Stimulated activated CD8-positive, alpha-beta memory T cell treated with anti-CD3 and anti-CD28 coated beads, Interleukin-12 subunit alpha, Interleukin-12 subunit beta, amount 100 ng/mL, for 24 hours (primary cell): ENCODE data around the gene RSPH4A.
"Not testable (repeated sequence)": the region's sequence is repeated elsewhere in the genome, so short reads cannot be mapped to it uniquely, and the experiment has no call there.

Experiments used
- DNase-seq: peaks from one replicate; pipeline ENCODE4 v3.0.0-alpha.2; 2020; ENCODE audit errors: extremely low read depth

RSPH4A gene

GRCh38 chr6:116615937-116616736 lies at the start of gene RSPH4A:
Gene RSPH4A (plus strand): TSS chr6:116616479. CDS start chr6:116616624, 145 bp downstream.
- peak; percentile 21 for DNase-seq

- DNase-seq = no peak
Measured at GRCh38 chr6:116568111-116568510, 48.2 kb upstream of the RSPH4A start.

GRCh38 chr6:116568821-116569755 lies 47.2 kb upstream of the RSPH4A start:
- no peak for DNase-seq

- DNase-seq = peak; percentile 92
Measured at GRCh38 chr6:116570856-116571682, 45.2 kb upstream of the RSPH4A start, which contains the start of gene RWDD1. Gene RWDD1 (plus strand): TSS chr6:116571504. CDS start chr6:116571583, 79 bp downstream.

- DNase-seq = no peak
Measured at GRCh38 chr6:116571683-116572000, 44.6 kb upstream of the RSPH4A start.

- DNase-seq = no peak
Measured at GRCh38 chr6:116572162-116572561, 44.1 kb upstream of the RSPH4A start.

- no peak for DNase-seq
Measured at GRCh38 chr6:116575227-116575626, 41.1 kb upstream of the RSPH4A start.

- no peak for DNase-seq
Measured at GRCh38 chr6:116577486-116577885, 38.8 kb upstream of the RSPH4A start.

GRCh38 chr6:116578335-116578734 lies 37.9 kb upstream of the RSPH4A start:
- no peak for DNase-seq

GRCh38 chr6:116579143-116579542 lies 37.1 kb upstream of the RSPH4A start:
- DNase-seq = no peak

GRCh38 chr6:116580198-116580597 lies 36.1 kb upstream of the RSPH4A start:
- DNase-seq = no peak

- DNase-seq = no peak
Measured at GRCh38 chr6:116586276-116586675, 30.0 kb upstream of the RSPH4A start.

- no peak for DNase-seq
Measured at GRCh38 chr6:116586738-116587137, 29.5 kb upstream of the RSPH4A start.

GRCh38 chr6:116595247-116595646 lies 21.0 kb upstream of the RSPH4A start:
- no peak for DNase-seq

- no peak for DNase-seq
Measured at GRCh38 chr6:116596815-116597214, 19.5 kb upstream of the RSPH4A start.

- not testable (repeated sequence) for DNase-seq
Measured at GRCh38 chr6:116603916-116604315, 12.4 kb upstream of the RSPH4A start.

- DNase-seq = not testable (repeated sequence)
Measured at GRCh38 chr6:116604868-116605267, 11.4 kb upstream of the RSPH4A start.

- DNase-seq = no peak
Measured at GRCh38 chr6:116605935-116606334, 10.3 kb upstream of the RSPH4A start.

- no peak for DNase-seq
Measured at GRCh38 chr6:116611056-116611455, 5.2 kb upstream of the RSPH4A start.

GRCh38 chr6:116616737-116617053 lies 416 bp downstream of the RSPH4A start:
- DNase-seq = no peak

- DNase-seq = no peak
Measured at GRCh38 chr6:116624036-116624805, 7.9 kb downstream of the RSPH4A start.
